ENCODE data around the gene ATP2B1. TPM values are rescaled to one million over a fixed set of nuclear protein-coding genes. Genes with fewer than 3 reads are reported as not detected.

ATP2B1 gene
- total RNA-seq, 2 donors from 2014 or later: 46.9 to 59.8 TPM

GRCh38 chr12:89750389-89751351 lies 42.0 kb upstream of the ATP2B1 start:
- Histone ChIP-seq H3K9ac (ENCODE audit: low read depth in 2 of 2, low read length in 2 of 2) (no peak overlapping the region), H3K27me3 (no peaks in the 10 kb centered on the region), H3K9me3 (no peaks in the 10 kb centered on the region), H3K4me3 (no peak overlapping the region), H3K27ac (no peak overlapping the region), H3K36me3 (no peaks in the 10 kb centered on the region), H3K4me1 (no peaks in the 10 kb centered on the region)
- intact Hi-C loops (cut with DNase I): no loop called here
- TF ChIP-seq CTCF (IDR thresholded peaks at IDR 0.05): no peak
- DNase-seq: no peak

GRCh38 chr12:89748791-89749190 lies 40.2 kb upstream of the ATP2B1 start:
- Histone ChIP-seq H3K4me3 (no peak overlapping the region), H3K9ac (ENCODE audit: low read depth in 2 of 2, low read length in 2 of 2) (no peak overlapping the region), H3K9me3 (no peaks in the 10 kb centered on the region), H3K4me1 (no peaks in the 10 kb centered on the region), H3K27me3 (no peaks in the 10 kb centered on the region), H3K27ac (no peak overlapping the region), H3K36me3 (no peaks in the 10 kb centered on the region)
- TF ChIP-seq CTCF (IDR thresholded peaks at IDR 0.05): no peak
- DNase-seq: no peak
- intact Hi-C loops (cut with DNase I): no loop called here

GRCh38 chr12:89745286-89745685 lies 36.6 kb upstream of the ATP2B1 start:
- intact Hi-C loops (cut with DNase I): no loop called here
- Histone ChIP-seq H3K27me3 (no peaks in the 10 kb centered on the region), H3K9me3 (no peaks in the 10 kb centered on the region), H3K4me1 (no peaks in the 10 kb centered on the region), H3K9ac (ENCODE audit: low read depth in 2 of 2, low read length in 2 of 2) (no peak overlapping the region), H3K36me3 (no peaks in the 10 kb centered on the region), H3K27ac (no peak overlapping the region), H3K4me3 (no peak overlapping the region)
- TF ChIP-seq CTCF (IDR thresholded peaks at IDR 0.05): no peak
- DNase-seq: no peak

GRCh38 chr12:89742337-89743022 lies 33.8 kb upstream of the ATP2B1 start:
- intact Hi-C loops (cut with DNase I): no loop called here
- no peak overlapping the region for H3K4me3 ChIP-seq
- no peak for TF ChIP-seq CTCF (IDR thresholded peaks at IDR 0.05)
- no peak overlapping the region for H3K27ac ChIP-seq
- no peaks in the 10 kb centered on the region for H3K36me3 ChIP-seq
- H3K27me3 ChIP-seq: no peaks in the 10 kb centered on the region
- H3K9me3 ChIP-seq: no peaks in the 10 kb centered on the region
- no peak overlapping the region for H3K9ac ChIP-seq (ENCODE audit: low read depth in 2 of 2, low read length in 2 of 2)
- no peaks in the 10 kb centered on the region for H3K4me1 ChIP-seq
- DNase-seq: no peak

- no peaks in the 10 kb centered on the region for H3K4me1 ChIP-seq
- H3K27me3 ChIP-seq: no peaks in the 10 kb centered on the region
- no peak overlapping the region for H3K4me3 ChIP-seq
- intact Hi-C loops (cut with DNase I): no loop called here
- no peak overlapping the region for H3K27ac ChIP-seq
- no peak for DNase-seq
- H3K9ac ChIP-seq (ENCODE audit: low read depth in 2 of 2, low read length in 2 of 2): no peak overlapping the region
- no peaks in the 10 kb centered on the region for H3K36me3 ChIP-seq
- TF ChIP-seq CTCF (IDR thresholded peaks at IDR 0.05): no peak
- H3K9me3 ChIP-seq: no peaks in the 10 kb centered on the region
Measured at GRCh38 chr12:89740943-89741342, 32.3 kb upstream of the ATP2B1 start.

Data from colonic mucosa (tissue), 4 donors.